Glomerular visceral epithelial cell (primary cell): ENCODE measurements around the gene NSMCE1.

Experiments used
- DNase-seq: peaks from one replicate; pipeline ENCODE4 v3.0.0-alpha.2; 2016; ENCODE audit errors: extremely low spot score

Gene NSMCE1

DNA sequence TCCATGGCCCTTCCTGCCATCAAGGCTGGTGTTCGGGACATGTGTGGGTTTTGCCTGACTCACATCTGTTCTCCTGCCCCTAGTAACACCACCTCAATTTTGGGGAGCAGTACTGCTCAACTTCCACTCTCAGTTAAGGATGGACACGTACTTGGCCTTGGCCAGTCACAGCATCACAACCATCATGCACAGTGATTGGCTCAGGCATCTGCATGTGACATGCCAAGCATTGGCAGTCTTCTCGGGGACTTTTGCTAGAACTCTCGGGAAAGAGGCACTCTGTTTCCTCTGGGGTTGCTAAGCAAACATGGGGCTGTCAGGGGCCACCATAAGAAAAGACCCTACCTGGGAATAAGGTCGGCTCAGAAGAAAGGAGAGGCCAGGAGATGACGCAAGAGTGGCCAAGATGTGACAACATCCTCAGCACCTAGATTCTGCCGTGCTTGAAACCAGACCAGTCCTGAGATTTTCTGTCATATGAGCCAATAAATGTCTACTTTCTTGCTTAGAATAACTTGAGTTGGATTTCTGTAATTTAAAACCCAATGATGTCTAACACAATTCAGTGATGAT, 77.1 kb downstream of the NSMCE1 start:
- DNase-seq, result no peak

DNA sequence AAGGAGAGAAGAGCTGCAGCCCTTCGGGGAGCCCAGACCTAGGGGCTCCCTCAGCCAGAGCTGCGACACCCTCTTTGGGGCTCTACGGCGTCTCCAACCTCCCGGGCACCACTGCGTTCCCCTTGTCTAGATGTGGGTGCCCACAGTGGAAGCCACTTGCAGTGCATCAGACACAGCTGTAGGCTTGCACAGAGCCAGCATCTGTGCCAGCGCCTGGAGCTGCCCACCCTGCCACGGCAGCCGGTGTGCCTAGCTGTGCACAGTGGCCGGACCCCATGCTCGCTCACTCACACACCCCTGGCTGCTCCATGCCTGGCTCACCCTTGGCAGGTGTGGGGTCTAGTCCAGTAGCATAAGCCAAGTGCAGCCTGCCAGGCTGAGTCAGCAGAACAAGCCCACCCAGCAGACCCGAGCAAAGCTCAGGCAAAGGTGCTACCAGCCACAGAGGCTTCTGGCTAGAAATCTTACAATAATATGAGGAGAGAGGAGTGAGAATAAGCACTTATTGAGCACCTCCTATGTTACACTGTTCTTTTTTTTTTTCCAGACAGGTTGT, 78.2 kb downstream of the NSMCE1 start:
- DNase-seq, result no peak

DNA sequence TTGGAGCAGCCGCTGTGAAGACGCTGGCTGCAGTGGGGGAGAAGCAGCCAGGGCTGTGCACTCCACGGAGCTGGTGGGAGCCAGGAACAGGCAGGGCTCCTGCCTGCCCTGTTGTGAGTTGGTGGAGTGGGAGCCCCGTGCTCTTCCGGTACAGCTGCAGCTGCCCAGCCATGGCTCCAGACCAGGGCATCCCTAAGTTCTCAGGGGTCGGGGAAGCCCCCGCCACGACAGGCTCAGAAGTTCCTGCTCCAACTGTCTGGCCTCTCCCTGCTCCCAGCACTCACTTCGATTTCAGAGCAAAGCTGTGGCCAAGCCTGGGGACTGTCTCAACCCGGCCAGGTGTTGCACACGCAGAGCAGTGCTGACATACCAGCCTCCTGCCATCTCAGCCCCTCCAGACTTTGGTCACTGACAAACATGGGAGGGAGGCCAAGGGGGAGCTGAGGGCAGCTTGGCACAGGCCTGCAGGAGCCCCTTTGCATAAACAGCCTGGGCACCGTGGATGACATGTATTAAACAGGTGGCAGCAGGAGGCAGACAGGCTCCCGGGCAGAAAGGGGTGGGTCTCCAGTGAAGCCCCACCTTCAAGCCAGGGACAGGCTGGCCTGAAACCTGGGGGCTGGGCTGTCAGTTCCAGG, 79.1 kb downstream of the NSMCE1 start:
- no peak for DNase-seq

DNA sequence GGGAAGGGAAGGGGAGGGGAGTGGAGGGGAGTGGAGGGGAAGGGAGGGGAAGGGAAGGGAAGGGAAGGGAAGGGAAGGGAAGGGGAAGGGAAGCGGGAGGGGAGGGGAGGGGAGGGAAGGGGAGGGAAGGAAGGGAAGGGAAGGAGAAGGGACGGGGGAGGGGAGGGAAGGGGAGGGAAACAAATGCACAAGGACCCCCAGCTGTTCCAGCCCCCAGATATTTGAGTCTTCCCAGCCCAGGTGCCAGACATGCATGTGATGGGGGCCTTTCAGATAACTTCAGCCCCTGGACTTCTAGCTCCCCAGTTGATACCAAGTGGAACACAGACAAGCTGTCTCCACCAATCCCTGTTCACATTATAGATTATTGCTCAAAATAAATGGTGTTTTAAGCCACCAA, 79.9 kb downstream of the NSMCE1 start:
- DNase-seq, result no peak

DNA sequence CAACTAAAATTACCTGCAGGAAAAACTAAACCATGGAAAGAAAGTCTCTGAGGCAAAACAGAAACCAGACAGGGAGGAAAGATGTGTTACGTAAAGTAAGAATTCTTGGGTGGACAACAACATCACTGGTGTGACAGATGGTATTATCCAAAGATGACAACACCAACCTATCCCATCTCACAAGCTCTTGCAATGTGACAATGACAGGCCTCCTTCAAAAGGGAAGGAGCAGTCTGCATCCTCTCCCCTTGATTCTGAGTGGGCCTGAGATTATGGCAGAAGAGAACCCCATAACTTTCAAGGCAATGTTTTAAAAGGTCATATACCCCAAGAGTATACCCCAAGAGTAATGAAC, 82.8 kb downstream of the NSMCE1 start:
- DNase-seq, result no peak

DNA sequence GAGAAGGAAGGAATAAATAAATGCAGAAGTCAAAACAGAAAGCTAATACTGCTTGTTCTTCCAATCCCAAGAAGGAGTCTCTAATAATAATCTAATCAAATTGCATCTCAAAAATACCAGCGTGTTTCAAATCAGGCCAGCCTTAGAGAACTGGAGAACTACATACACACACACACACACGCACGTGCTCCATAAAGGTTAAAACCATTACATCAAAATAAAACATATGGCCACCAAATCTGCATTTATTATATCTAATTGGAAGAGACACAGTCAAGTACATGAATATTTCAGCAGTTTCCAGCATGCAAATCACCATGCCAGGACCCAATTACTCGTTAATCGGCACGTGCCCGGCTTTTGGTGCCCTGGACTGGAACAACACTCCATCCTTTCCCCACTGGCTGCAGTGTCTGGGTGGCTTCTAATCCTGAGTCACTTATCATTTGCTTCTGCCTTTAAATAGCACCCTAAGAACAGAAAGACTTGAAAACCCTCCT, 85.6 kb downstream of the NSMCE1 start:
- no peak for DNase-seq

DNA sequence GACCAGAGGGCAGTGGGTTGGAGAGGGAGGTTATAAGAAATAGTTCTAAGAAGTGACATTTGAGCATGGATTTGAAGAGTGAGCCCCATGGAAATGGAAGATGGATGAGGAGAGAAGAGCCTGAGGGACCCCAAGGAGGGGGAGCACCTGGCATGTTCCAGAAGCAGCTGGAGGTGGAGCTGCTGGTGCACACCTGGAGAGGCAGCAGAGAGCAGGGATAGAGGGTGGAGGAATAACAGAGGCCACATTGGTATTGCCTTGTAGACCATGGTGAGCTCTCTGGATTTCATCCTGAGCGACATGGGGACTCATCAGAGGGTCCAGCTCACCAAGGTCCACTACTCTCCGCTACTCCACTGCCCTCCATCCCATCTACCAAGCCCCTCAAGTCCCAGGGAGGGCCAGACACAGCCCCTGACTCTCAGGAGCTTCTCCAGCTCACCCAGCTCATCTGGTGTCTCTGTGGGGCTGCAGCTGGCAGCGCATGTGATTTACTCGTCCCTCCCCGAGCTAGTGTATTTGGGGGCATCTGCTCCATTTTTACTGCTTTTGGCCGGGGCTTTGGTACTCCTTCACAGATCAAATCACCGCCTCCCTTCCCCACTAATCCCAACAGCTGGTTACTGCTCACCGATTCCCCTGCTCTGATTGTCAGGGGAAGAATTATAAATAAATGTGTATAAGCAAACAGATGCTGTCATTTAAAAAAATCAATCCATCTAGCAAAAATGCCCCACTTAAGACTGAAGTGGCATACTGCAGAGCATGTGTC, 87.4 kb downstream of the NSMCE1 start:
- DNase-seq, result no peak

DNA sequence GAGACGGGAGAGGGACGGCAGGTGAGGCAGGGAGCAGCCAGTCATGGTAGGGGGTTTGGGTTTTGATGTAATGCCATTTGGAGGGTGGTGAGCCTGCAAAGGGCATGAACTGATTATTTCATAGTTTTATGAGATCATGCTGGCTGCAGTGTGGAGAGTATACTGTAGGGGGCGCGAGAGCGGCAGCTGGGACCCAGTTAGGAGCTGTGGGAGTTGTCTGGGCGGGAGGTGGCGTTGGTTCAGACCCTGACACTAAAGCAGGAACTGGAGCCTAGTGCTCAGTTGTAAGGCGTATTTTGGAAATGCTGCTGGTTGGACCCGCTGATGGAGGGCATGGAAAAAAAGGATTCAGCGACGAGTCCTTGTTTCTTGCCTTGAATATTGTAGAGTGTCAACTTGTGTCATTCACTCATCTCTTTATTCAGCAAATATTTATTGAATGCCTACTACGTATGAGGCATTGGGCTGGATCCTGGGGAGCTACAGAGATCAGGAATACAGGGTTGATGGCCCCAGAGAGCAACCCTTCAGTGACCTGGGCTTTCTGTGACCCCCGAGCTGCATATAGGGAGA, 89.0 kb downstream of the NSMCE1 start:
- DNase-seq, result peak; percentile 18

DNA sequence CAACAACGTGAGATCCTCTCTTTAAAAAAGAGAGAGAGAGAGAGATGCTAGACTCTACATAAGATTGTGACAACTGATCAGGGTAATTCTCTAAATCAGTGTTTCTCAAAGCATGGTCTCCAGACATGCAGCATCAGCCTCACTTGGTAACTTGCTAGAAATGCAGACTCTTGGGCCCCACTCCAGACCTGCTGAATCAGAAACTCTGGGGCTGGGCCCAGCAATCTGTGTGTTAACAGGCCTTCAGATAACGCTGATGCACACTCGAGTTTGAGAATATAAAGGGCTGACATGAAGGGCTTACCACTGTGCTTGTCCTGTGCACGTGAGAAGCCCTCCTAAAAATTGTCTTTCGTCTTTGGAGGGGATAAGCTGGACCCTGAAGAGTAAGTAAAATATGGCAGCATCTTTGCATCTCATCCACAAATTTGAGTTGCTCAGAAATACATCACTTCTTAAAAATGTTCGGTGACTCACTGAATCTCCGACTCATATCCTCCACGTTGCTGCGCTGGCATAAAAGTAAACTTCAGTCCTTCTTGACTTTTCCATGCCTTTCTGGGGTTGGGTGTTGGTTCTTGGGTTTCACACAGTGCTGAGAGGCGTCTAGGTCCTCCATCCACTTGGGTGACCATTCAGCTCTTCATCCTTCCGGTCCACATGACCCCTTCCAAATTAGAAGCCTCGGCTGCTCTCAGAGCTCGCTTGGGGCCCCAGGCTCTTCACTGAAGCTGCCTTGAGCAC, 91.4 kb downstream of the NSMCE1 start:
- peak; percentile 8 for DNase-seq

DNA sequence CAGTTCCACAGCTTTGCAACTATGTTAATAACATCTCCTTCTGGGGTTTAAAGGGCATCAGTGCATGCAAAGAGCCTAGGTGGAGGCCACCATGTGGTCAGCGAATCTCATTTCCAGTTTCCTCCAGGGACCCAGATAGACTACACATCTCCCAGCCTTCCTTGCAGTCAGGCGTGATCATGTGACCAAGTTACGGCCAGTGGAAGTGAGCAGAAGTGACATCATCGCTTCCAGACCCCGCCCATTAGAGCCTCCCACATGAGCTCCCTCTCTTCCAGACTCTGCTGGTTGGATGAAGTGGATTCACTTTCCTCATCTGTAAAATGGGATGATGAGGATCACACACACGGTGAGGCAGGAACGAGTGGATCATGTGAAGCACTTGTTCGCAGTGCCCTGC, 92.7 kb downstream of the NSMCE1 start:
- no peak for DNase-seq
